B cell (primary cell): Measurements from ENCODE around the gene AGTRAP.
A peak's percentile ranks its signal among the peaks of the same experiment; 100 is the strongest.

Source experiments
- CTCF ChIP-seq: fragments of 200-600 bp; IDR thresholded peaks from one replicate; pipeline ENCODE4 v1.8.0; 2022; ENCODE audit warnings: antibody characterized with exemption, mild to moderate bottlenecking
- EZH2 ChIP-seq: IDR thresholded peaks from 2 replicates; pipeline ENCODE4 v1.6.1; 2012; ENCODE audit warnings: borderline replicate concordance, low read depth, mild to moderate bottlenecking, moderate library complexity, low read length; ENCODE audit not compliant: insufficient read depth, poor library complexity, severe bottlenecking

- peak; percentile 95 for TF ChIP-seq CTCF
- TF ChIP-seq EZH2, result no peak
These were observed 16.5 kb upstream of the AGTRAP start for GRCh38 chr1:11719313-11720032.
